Astrocyte (in vitro differentiated cells and primary cell): ENCODE measurements around the gene ABCC1. TPM values are rescaled to one million over a fixed set of nuclear protein-coding genes. Genes with fewer than 3 reads are reported as not detected.

Experiments used
- DNase-seq: peaks from one replicate; pipeline ENCODE4 v3.0.0-alpha.2; 2010; ENCODE audit warnings: low read depth
- FAIRE-seq: peaks from 2 replicates; lab custom pipeline; 2011; peaks lifted over from hg19 to GRCh38; lab: Jason Lieb, UNC
- H2AFZ ChIP-seq: 2 replicates; pipeline ENCODE4 v1.6.0; 2012; ENCODE audit warnings: low read depth, low read length, inconsistent platforms
- H3K27ac ChIP-seq: 2 replicates; pipeline ENCODE4 v1.5.1; 2011; ENCODE audit warnings: low read depth, low read length, inconsistent platforms
- H3K27me3 ChIP-seq: 2 replicates; pipeline ENCODE4 v1.6.0; 2011; ENCODE audit warnings: low read length, inconsistent platforms; ENCODE audit not compliant: insufficient read depth
- H3K36me3 ChIP-seq: 2 replicates; pipeline ENCODE4 v1.5.1; 2011; ENCODE audit warnings: low read length, inconsistent platforms; ENCODE audit not compliant: insufficient read depth
- H3K4me1 ChIP-seq: 2 replicates; pipeline ENCODE4 v1.5.1; 2011; ENCODE audit warnings: low read length, inconsistent platforms; ENCODE audit not compliant: insufficient read depth
- H3K4me2 ChIP-seq: 2 replicates; pipeline ENCODE4 v1.6.0; 2012; ENCODE audit warnings: low read length, inconsistent platforms
- H3K4me3 ChIP-seq: 2 replicates; pipeline ENCODE4 v1.5.1; 2011; ENCODE audit warnings: low read depth, mild to moderate bottlenecking, low read length, inconsistent platforms; ENCODE audit not compliant: insufficient read depth
- H3K79me2 ChIP-seq: 2 replicates; pipeline ENCODE4 v1.6.0; 2012; ENCODE audit warnings: mild to moderate bottlenecking, low read length, inconsistent platforms; ENCODE audit not compliant: insufficient read depth
- H3K9ac ChIP-seq: 2 replicates; pipeline ENCODE4 v1.6.0; 2012; ENCODE audit warnings: mild to moderate bottlenecking, low read length, inconsistent platforms
- H3K9me3 ChIP-seq: 2 replicates; pipeline ENCODE4 v1.5.1; 2012; ENCODE audit warnings: low read depth, mild to moderate bottlenecking, low read length, inconsistent platforms; ENCODE audit not compliant: insufficient read depth
- H4K20me1 ChIP-seq: 2 replicates; pipeline ENCODE4 v1.6.0; 2012; ENCODE audit warnings: low read length, inconsistent platforms; ENCODE audit not compliant: insufficient read depth
- H3K27ac Mint-ChIP-seq: one replicate; pipeline ENCODE4 v1.8.0; 2021; ENCODE audit warnings: mild to moderate bottlenecking, mixed read lengths; ENCODE audit not compliant: unreplicated experiment
- H3K27me3 Mint-ChIP-seq: one replicate; pipeline ENCODE4 v1.8.0; 2021; ENCODE audit warnings: low read depth, mixed read lengths; ENCODE audit not compliant: unreplicated experiment
- H3K36me3 Mint-ChIP-seq: one replicate; pipeline ENCODE4 v1.8.0; 2021; ENCODE audit warnings: low read depth, mixed read lengths; ENCODE audit not compliant: unreplicated experiment
- H3K4me1 Mint-ChIP-seq: one replicate; pipeline ENCODE4 v1.8.0; 2021; ENCODE audit warnings: low read depth, mixed read lengths; ENCODE audit not compliant: unreplicated experiment
- H3K4me3 Mint-ChIP-seq: one replicate; pipeline ENCODE4 v1.8.0; 2021; ENCODE audit warnings: mild to moderate bottlenecking, moderate library complexity, mixed read lengths; ENCODE audit not compliant: unreplicated experiment
- H3K9me3 Mint-ChIP-seq: one replicate; pipeline ENCODE4 v1.8.0; 2021; ENCODE audit warnings: mild to moderate bottlenecking, mixed read lengths; ENCODE audit not compliant: unreplicated experiment
- CTCF ChIP-seq: IDR thresholded peaks from 2 replicates; pipeline ENCODE4 v1.5.1; 2011; ENCODE audit warnings: low read depth, mild to moderate bottlenecking, inconsistent platforms, low read length, moderate library complexity; ENCODE audit not compliant: insufficient read depth
- EZH2 ChIP-seq: IDR thresholded peaks from 2 replicates; pipeline ENCODE4 v1.6.1; 2012; ENCODE audit warnings: mild to moderate bottlenecking, low read length, inconsistent platforms; ENCODE audit not compliant: insufficient read depth
- total RNA-seq: library from RNA; stranded (reverse); gene quantifications from 2 replicates; pipeline ENCODE4 v1.2.1, GENCODE V29; 2021

Gene ABCC1
- total RNA-seq, 1 donor from 2014 or later: 42.1 TPM

- Mint-ChIP-seq H3K27ac (no peak overlapping the region), H3K36me3 (peaks cover 3% of the 10 kb centered on the region), H3K4me1 (peaks cover 6% of the 10 kb centered on the region), H3K4me3 (no peak overlapping the region), H3K27me3 (no peaks in the 10 kb centered on the region), H3K9me3 (no peaks in the 10 kb centered on the region)
- H3K4me1 ChIP-seq: peaks cover 11% of the 10 kb centered on the region
- no peaks in the 10 kb centered on the region for H3K9me3 ChIP-seq
- TF ChIP-seq EZH2 (no peak), CTCF (no peak)
- H3K4me2 ChIP-seq: no peak overlapping the region
- DNase-seq (no peak), FAIRE-seq (no peak)
- H4K20me1 ChIP-seq: peaks cover 48% of the 10 kb centered on the region
- H3K9ac ChIP-seq: no peak overlapping the region
- H3K27ac ChIP-seq: no peak overlapping the region
- no peak overlapping the region for H2AFZ ChIP-seq
- no peaks in the 10 kb centered on the region for H3K36me3 ChIP-seq
- no peaks in the 10 kb centered on the region for H3K27me3 ChIP-seq
- no peak overlapping the region for H3K4me3 ChIP-seq
- no peaks in the 10 kb centered on the region for H3K79me2 ChIP-seq
These were observed 200.3 kb downstream of the ABCC1 start for GRCh38 chr16:16149710-16150116.

GRCh38 chr16:16150117-16150877, 200.9 kb downstream of the ABCC1 start:
- FAIRE-seq (no peak), DNase-seq (peak; percentile 52)
- Histone ChIP-seq H4K20me1 (peaks cover 43% of the 10 kb centered on the region), H3K4me2 (peak overlapping the region; percentile 43), H3K9me3 (no peaks in the 10 kb centered on the region), H3K27me3 (no peaks in the 10 kb centered on the region), H3K36me3 (no peaks in the 10 kb centered on the region), H2AFZ (no peak overlapping the region), H3K27ac (no peak overlapping the region), H3K79me2 (no peaks in the 10 kb centered on the region), H3K4me3 (no peak overlapping the region), H3K4me1 (peaks cover 11% of the 10 kb centered on the region), H3K9ac (no peak overlapping the region)
- H3K4me1 Mint-ChIP-seq: peaks cover 6% of the 10 kb centered on the region
- peaks cover 3% of the 10 kb centered on the region for H3K36me3 Mint-ChIP-seq
- no peak overlapping the region for H3K27ac Mint-ChIP-seq
- H3K27me3 Mint-ChIP-seq: peaks cover 1% of the 10 kb centered on the region
- TF ChIP-seq CTCF (no peak), EZH2 (no peak)
- H3K9me3 Mint-ChIP-seq: no peaks in the 10 kb centered on the region
- no peak overlapping the region for H3K4me3 Mint-ChIP-seq

GRCh38 chr16:16150878-16151152, 201.4 kb downstream of the ABCC1 start:
- TF ChIP-seq EZH2 (no peak), CTCF (no peak)
- peaks cover 3% of the 10 kb centered on the region for H3K27me3 ChIP-seq
- no peaks in the 10 kb centered on the region for H3K79me2 ChIP-seq
- Mint-ChIP-seq H3K4me1 (peaks cover 6% of the 10 kb centered on the region), H3K4me3 (no peak overlapping the region), H3K36me3 (no peaks in the 10 kb centered on the region), H3K27ac (no peak overlapping the region), H3K27me3 (peaks cover 4% of the 10 kb centered on the region), H3K9me3 (no peaks in the 10 kb centered on the region)
- H3K9me3 ChIP-seq: no peaks in the 10 kb centered on the region
- H4K20me1 ChIP-seq: peaks cover 40% of the 10 kb centered on the region
- peak overlapping the region; percentile 43 for H3K4me2 ChIP-seq
- FAIRE-seq (no peak), DNase-seq (no peak)
- peaks cover 11% of the 10 kb centered on the region for H3K4me1 ChIP-seq
- no peak overlapping the region for H2AFZ ChIP-seq
- H3K36me3 ChIP-seq: no peaks in the 10 kb centered on the region
- H3K27ac ChIP-seq: no peak overlapping the region
- no peak overlapping the region for H3K4me3 ChIP-seq
- H3K9ac ChIP-seq: no peak overlapping the region
